GM12878 (cell line): ENCODE data around the gene TPCN1. TPM values are rescaled to one million over a fixed set of nuclear protein-coding genes. Genes with fewer than 3 reads are reported as not detected.

Experiments
- ATAC-seq: fragments of 200-7000 bp; cut with Tn5 transposase; 3 replicates; pipeline ENCODE4 v1.9.1; 2020; ENCODE audit warnings: mild to moderate bottlenecking, moderate library complexity
- BruUV-seq: library from RNA; stranded (reverse); fragments of 400-500 nt; replicated peaks from 2 replicates; lab custom pipeline; 2021; lab: Mats Ljungman, UMichigan
- CTCF ChIA-PET: fragments of 300-600 bp; sonication (Branson Sonifier 250); formaldehyde crosslinking; extraction: SDS; loops from one replicate; lab custom pipeline; 2021; ENCODE audit warnings: inconsistent platforms; lab: Yijun Ruan, JAX
- POLR2A ChIA-PET: fragments of 350-600 bp; formaldehyde crosslinking; extraction: SDS; loops from one replicate; lab custom pipeline; 2021; ENCODE audit warnings: inconsistent platforms; lab: Charles Lee
- RAD21 ChIA-PET: fragments of 300-600 bp; sonication (Branson Sonifier 250); formaldehyde crosslinking; loops from one replicate; lab custom pipeline; 2023; ENCODE audit warnings: antibody characterized with exemption; ENCODE audit not compliant: unreplicated experiment; lab: Charles Lee
- SMC1A ChIA-PET: fragments of 300-600 bp; sonication (Branson Sonifier 250); formaldehyde crosslinking; loops from one replicate; lab custom pipeline; 2023; ENCODE audit not compliant: unreplicated experiment, uncharacterized antibody; lab: Charles Lee
- DNase-seq: peaks from one replicate; pipeline ENCODE4 v3.0.0-alpha.2; 2011; ENCODE audit warnings: low read depth, low spot score
- FAIRE-seq: peaks from 3 replicates; lab custom pipeline; 2011; peaks lifted over from hg19 to GRCh38; lab: Jason Lieb, UNC
- H2AFZ ChIP-seq: 2 replicates; pipeline ENCODE4 v1.6.0; 2011; ENCODE audit warnings: low read depth, low read length, control low read depth; ENCODE audit not compliant: control insufficient read depth
- H3K27ac ChIP-seq: 2 replicates; pipeline ENCODE4 v1.5.1; 2011; ENCODE audit warnings: control low read depth; ENCODE audit not compliant: control insufficient read depth, insufficient read depth
- H3K27me3 ChIP-seq, 2 experiments: replicated peaks in 1 of 2; 2 replicates each; pipeline versions ENCODE4 v1.6.0 to v1.6.1; 2011; ENCODE audit warnings: low read length in 1 of 2; ENCODE audit not compliant: control insufficient read depth in 2 of 2, insufficient read depth in 2 of 2
- H3K36me3 ChIP-seq, 2 experiments: 2 replicates each; pipeline ENCODE4 v1.5.1; 2011; ENCODE audit warnings: low read length in 1 of 2; ENCODE audit not compliant: control insufficient read depth in 2 of 2, insufficient read depth in 2 of 2
- H3K4me1 ChIP-seq: 2 replicates; pipeline ENCODE4 v1.6.1; 2011; ENCODE audit warnings: mild to moderate bottlenecking, low read length, moderate library complexity, mixed read lengths; ENCODE audit not compliant: control insufficient read depth, insufficient read depth
- H3K4me2 ChIP-seq: 2 replicates; pipeline ENCODE4 v1.6.0; 2011; ENCODE audit warnings: control low read depth; ENCODE audit not compliant: control insufficient read depth, insufficient read depth
- H3K4me3 ChIP-seq: fragments of 200-600 bp; sonication (generic); 2 replicates; pipeline ENCODE4 v1.5.1; 2016
- H3K79me2 ChIP-seq: 2 replicates; pipeline ENCODE4 v1.6.0; 2011; ENCODE audit warnings: low read length; ENCODE audit not compliant: control insufficient read depth, insufficient read depth
- H3K9ac ChIP-seq: 2 replicates; pipeline ENCODE4 v1.8.0; 2011; ENCODE audit warnings: low read length, control low read depth, mixed read lengths; ENCODE audit not compliant: control insufficient read depth, insufficient read depth
- H3K9me3 ChIP-seq: replicated peaks from 3 replicates; pipeline ENCODE4 v1.5.1; 2011; ENCODE audit warnings: mild to moderate bottlenecking, low read length; ENCODE audit not compliant: control insufficient read depth, insufficient read depth
- H4K20me1 ChIP-seq: 2 replicates; pipeline ENCODE4 v1.6.0; 2011; ENCODE audit not compliant: control insufficient read depth, insufficient read depth
- ATF7 ChIP-seq: fragments of 450-650 bp; IDR thresholded peaks from 2 replicates; pipeline ENCODE4 v1.6.1; 2016; ENCODE audit warnings: low read depth, mild to moderate bottlenecking
- CHD2 ChIP-seq: IDR thresholded peaks from 2 replicates; pipeline ENCODE4 v1.6.1; 2011; ENCODE audit warnings: low read depth, low read length, improper control_type of control experiment, borderline replicate concordance
- MYC ChIP-seq: IDR thresholded peaks from 2 replicates; pipeline ENCODE4 v1.6.1; 2011; ENCODE audit warnings: mild to moderate bottlenecking, low read length, moderate library complexity, inconsistent platforms; ENCODE audit not compliant: insufficient read depth, insufficient replicate concordance, insufficient read length, severe bottlenecking
- NR2F1 ChIP-seq: fragments of 450-650 bp; conservative IDR thresholded peaks from 2 replicates; pipeline ENCODE4 v1.6.1; 2017; ENCODE audit warnings: mild to moderate bottlenecking
- NRF1 ChIP-seq: conservative IDR thresholded peaks from 2 replicates; pipeline ENCODE4 v1.6.1; 2011; ENCODE audit warnings: mild to moderate bottlenecking, low read depth, low read length, improper control_type of control experiment
- POLR2A ChIP-seq: IDR thresholded peaks from 2 replicates; pipeline ENCODE4 v1.6.1; 2011; ENCODE audit warnings: low read depth, mild to moderate bottlenecking, low read length
- POLR2AphosphoS5 ChIP-seq: IDR thresholded peaks from 2 replicates; pipeline ENCODE4 v1.6.1; 2011; ENCODE audit warnings: mild to moderate bottlenecking, low read length, inconsistent platforms
- SMARCA5 ChIP-seq: fragments of 450-650 bp; IDR thresholded peaks from 2 replicates; pipeline ENCODE4 v1.6.1; 2017; ENCODE audit warnings: mild to moderate bottlenecking
- SP1 ChIP-seq: IDR thresholded peaks from one replicate; pipeline ENCODE4 v1.6.1; 2011; ENCODE audit warnings: low read depth, low read length
- SPI1 ChIP-seq: IDR thresholded peaks from 2 replicates; pipeline ENCODE4 v1.6.1; 2011; ENCODE audit warnings: low read depth, mild to moderate bottlenecking, low read length, moderate library complexity, borderline replicate concordance; ENCODE audit not compliant: insufficient read depth
- STAT1 ChIP-seq: fragments of 450-650 bp; conservative IDR thresholded peaks from 2 replicates; pipeline ENCODE4 v1.6.1; 2014; ENCODE audit warnings: antibody characterized with exemption, mild to moderate bottlenecking
- SUZ12 ChIP-seq: fragments of 200-600 bp; sonication (generic); IDR thresholded peaks from one replicate; pipeline ENCODE4 v1.6.1; 2018; ENCODE audit warnings: antibody characterized with exemption, mild to moderate bottlenecking; ENCODE audit not compliant: unreplicated experiment
- WGBS: methylation state at CpG from one replicate; pipeline ENCODE4 v1.1.6; 2016; ENCODE audit warnings: low lambda C conversion rate; ENCODE audit not compliant: insufficient replicate concordance, insufficient coverage; ENCODE audit errors: missing lambda C conversion rate; 5-methylcytosine and 5-hydroxymethylcytosine counted together
- in situ Hi-C: fragments of 300-500 bp; cut with MboI; formaldehyde crosslinking; loops from 9 replicates; pipeline ENCODE4 v1.14.3; 2018; ENCODE audit warnings: mixed read lengths
- intact Hi-C: fragments of 100-400 bp; cut with micrococcal nuclease; formaldehyde crosslinking; loops from one replicate; pipeline ENCODE4 v1.14.2; 2022; ENCODE audit not compliant: unreplicated experiment
- polyA plus RNA-seq, 11 experiments: library from polyadenylated mRNA; depleted of rRNA in 4 of 11; unstranded in 6 of 11; stranded (reverse) in 5 of 11; fragments of >200 nt; fragmentation: Nextera tagmentation in 4 of 11; fragmentation: Illumina TruSeq in 1 of 11; extraction: Ambion mirVana in 4 of 11; extraction: Trizol in 1 of 11; gene quantifications; 1 replicate in 1 of 11; 2 replicates in 10 of 11; pipeline versions ENCODE4 v1.2.1 to v1.2.3, GENCODE V29; 2011 to 2016; ENCODE audit warnings: inconsistent platforms in 2 of 11, missing spikeins in 2 of 11, low read depth in 1 of 11
- total RNA-seq, 4 experiments: library from RNA; depleted of rRNA in 3 of 4; stranded (reverse); fragments of >200 nt in 3 of 4; fragmentation: Illumina TruSeq in 1 of 4; extraction: Trizol in 1 of 4; gene quantifications; 2 replicates each; pipeline versions ENCODE4 v1.2.1 to v1.2.3, GENCODE V29; 2013 to 2021
- TF ChIP-seq, protein P1 (sequence below): fragments of 450-650 bp; IDR thresholded peaks from 2 replicates; pipeline ENCODE4 v1.6.1; 2014; ENCODE audit warnings: mild to moderate bottlenecking
- TF ChIP-seq, protein P2 (sequence below): fragments of 450-650 bp; IDR thresholded peaks from 2 replicates; pipeline ENCODE4 v1.6.1; 2018; ENCODE audit warnings: mild to moderate bottlenecking, low read depth, moderate library complexity; ENCODE audit not compliant: partially characterized antibody

The TPCN1 gene
- total and polyA plus RNA-seq, 10 of the 15 experiments (the other 5 are each of a cell fraction or from before 2014, with no cell fraction given), result 0.79 to 30.9 (median 19.4) TPM

DNA sequence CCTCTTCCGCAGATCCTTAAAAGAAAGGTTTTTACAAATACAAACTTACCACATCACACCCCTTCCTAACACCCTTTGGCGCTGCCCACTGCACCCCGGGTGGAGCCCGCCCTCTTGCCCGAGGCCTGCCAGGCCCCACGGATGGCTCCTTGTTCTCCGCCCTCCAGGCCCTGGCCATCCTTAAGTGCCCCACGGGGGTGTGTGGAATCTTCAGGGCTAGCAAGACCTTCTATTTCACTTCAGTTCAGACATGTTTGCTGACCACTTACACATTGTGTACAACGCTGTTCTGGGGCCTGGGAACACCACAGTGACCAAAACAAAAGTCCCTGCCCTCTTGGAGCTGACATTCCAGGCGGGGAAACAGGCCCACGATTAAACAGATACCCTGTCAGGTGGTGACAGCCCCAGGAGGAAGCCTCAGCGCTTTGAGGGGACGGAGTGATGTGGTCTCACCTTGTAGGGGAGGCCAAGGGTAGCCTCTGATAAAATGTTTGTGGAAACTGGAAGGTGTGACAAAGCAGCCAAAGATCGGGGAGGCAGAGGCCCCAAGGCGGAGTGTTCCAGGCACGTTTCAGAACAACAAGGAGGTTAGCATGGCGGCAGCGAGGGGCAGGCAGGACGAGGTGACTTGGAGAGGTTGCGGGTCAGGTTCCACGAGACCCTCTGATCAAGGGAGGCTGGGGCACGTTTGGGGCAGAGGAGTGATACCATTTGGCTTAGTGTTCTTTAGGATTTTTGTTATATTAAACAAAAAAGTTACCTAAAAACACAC is 27.0 kb downstream of the TPCN1 start:
- in situ Hi-C loops, result no loop called here
- intact Hi-C loops, result no loop called here
- Histone ChIP-seq H3K4me3 (no peak overlapping the region), H3K79me2 (no peaks in the 10 kb centered on the region), H3K9me3 (peaks cover under 1% of the 10 kb centered on the region; the same call in 2 of the 3 replicates), H3K27ac (no peak overlapping the region), H3K9ac (no peak overlapping the region), H3K36me3 (peaks cover 4 to 13% of the 10 kb centered on the region in 2 experiments; a peak in 3 of 4 replicates), H2AFZ (no peak overlapping the region), H3K4me2 (no peak overlapping the region), H3K27me3 (no peaks in the 10 kb centered on the region), H3K4me1 (no peaks in the 10 kb centered on the region), H4K20me1 (no peaks in the 10 kb centered on the region)
- SMC1A ChIA-PET, result no interaction called here
- ATAC-seq (no peak), FAIRE-seq (no peak), DNase-seq (no peak)
- no TSS peak for BruUV-seq
- RAD21 ChIA-PET, result no interaction called here
- no peak for TF ChIP-seq POLR2AphosphoS5
- TF ChIP-seq STAT1, result no peak
- TF ChIP-seq NR2F1, result no peak
- TF ChIP-seq, protein P1, sequence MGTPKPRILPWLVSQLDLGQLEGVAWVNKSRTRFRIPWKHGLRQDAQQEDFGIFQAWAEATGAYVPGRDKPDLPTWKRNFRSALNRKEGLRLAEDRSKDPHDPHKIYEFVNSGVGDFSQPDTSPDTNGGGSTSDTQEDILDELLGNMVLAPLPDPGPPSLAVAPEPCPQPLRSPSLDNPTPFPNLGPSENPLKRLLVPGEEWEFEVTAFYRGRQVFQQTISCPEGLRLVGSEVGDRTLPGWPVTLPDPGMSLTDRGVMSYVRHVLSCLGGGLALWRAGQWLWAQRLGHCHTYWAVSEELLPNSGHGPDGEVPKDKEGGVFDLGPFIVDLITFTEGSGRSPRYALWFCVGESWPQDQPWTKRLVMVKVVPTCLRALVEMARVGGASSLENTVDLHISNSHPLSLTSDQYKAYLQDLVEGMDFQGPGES, result no peak
- TF ChIP-seq SP1, result no peak
- TF ChIP-seq CHD2, result no peak
- no peak for TF ChIP-seq NRF1
- TF ChIP-seq, protein P2, sequence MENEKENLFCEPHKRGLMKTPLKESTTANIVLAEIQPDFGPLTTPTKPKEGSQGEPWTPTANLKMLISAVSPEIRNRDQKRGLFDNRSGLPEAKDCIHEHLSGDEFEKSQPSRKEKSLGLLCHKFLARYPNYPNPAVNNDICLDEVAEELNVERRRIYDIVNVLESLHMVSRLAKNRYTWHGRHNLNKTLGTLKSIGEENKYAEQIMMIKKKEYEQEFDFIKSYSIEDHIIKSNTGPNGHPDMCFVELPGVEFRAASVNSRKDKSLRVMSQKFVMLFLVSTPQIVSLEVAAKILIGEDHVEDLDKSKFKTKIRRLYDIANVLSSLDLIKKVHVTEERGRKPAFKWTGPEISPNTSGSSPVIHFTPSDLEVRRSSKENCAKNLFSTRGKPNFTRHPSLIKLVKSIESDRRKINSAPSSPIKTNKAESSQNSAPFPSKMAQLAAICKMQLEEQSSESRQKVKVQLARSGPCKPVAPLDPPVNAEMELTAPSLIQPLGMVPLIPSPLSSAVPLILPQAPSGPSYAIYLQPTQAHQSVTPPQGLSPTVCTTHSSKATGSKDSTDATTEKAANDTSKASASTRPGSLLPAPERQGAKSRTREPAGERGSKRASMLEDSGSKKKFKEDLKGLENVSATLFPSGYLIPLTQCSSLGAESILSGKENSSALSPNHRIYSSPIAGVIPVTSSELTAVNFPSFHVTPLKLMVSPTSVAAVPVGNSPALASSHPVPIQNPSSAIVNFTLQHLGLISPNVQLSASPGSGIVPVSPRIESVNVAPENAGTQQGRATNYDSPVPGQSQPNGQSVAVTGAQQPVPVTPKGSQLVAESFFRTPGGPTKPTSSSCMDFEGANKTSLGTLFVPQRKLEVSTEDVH, result no peak
- no peak for TF ChIP-seq MYC
- TF ChIP-seq SPI1, result no peak
- no peak for TF ChIP-seq POLR2A
- no peak for TF ChIP-seq ATF7
- no peak for TF ChIP-seq SUZ12
- no peak for TF ChIP-seq SMARCA5
- CTCF ChIA-PET, result no interaction called here
- WGBS, result 93% methylated on average over 22 of the region's 22 CpGs
- POLR2A ChIA-PET, result no interaction called here
